ENCODE results near the gene KCNT1. TPM values are rescaled to one million over a fixed set of nuclear protein-coding genes. Genes with fewer than 3 reads are reported as not detected.

KCNT1 gene
- total RNA-seq, 1 experiment from 2014 or later = 0.68 TPM

DNA sequence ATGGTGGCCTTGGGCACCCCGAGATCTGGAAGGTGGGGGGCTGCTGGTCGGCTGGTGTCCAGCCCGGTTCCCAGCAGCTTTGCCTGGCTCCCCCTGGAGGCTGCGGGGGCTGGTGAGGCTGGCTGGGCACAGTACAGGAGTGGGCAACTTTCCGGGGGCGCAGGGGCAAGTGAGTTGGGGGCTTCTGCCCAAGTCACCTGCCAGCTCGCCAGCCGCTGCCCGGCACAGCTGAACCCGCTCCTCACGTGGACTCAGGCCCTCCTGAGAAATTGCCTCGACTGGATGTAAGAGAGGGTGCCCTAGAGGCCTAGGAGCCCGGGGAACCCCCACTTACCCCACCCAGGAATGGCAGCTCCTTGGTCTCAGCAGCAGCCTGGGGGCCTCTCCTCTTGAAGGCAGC is 15.4 kb downstream of the KCNT1 start:
- H3K79me2 ChIP-seq (ENCODE audit: insufficient read depth, low read length) = no peaks in the 10 kb centered on the region
- no peak for DNase-seq
- no peak overlapping the region for H4K91ac ChIP-seq (ENCODE audit: insufficient read length, low read depth, low read length)
- no peak overlapping the region for H3K18ac ChIP-seq (ENCODE audit: insufficient read length, low read depth, low read length)
- no peak overlapping the region for H3K4me3 Mint-ChIP-seq
- H3K4me1 ChIP-seq (ENCODE audit: insufficient read depth, low read length) = no peaks in the 10 kb centered on the region
- H3K9ac ChIP-seq (ENCODE audit: extremely low read depth, insufficient read length, low read length) = no peak overlapping the region
- no peak overlapping the region for H3K56ac ChIP-seq (ENCODE audit: insufficient read length, low read depth, low read length)
- no peak overlapping the region for H2BK12ac ChIP-seq (ENCODE audit: insufficient read length, low read depth, low read length)
- H3K23me2 ChIP-seq (ENCODE audit: insufficient read length, low read depth, low read length, poor library complexity, severe bottlenecking) = peaks cover 3% of the 10 kb centered on the region
- H3K9me3 Mint-ChIP-seq = no peaks in the 10 kb centered on the region
- TF ChIP-seq, protein P1, sequence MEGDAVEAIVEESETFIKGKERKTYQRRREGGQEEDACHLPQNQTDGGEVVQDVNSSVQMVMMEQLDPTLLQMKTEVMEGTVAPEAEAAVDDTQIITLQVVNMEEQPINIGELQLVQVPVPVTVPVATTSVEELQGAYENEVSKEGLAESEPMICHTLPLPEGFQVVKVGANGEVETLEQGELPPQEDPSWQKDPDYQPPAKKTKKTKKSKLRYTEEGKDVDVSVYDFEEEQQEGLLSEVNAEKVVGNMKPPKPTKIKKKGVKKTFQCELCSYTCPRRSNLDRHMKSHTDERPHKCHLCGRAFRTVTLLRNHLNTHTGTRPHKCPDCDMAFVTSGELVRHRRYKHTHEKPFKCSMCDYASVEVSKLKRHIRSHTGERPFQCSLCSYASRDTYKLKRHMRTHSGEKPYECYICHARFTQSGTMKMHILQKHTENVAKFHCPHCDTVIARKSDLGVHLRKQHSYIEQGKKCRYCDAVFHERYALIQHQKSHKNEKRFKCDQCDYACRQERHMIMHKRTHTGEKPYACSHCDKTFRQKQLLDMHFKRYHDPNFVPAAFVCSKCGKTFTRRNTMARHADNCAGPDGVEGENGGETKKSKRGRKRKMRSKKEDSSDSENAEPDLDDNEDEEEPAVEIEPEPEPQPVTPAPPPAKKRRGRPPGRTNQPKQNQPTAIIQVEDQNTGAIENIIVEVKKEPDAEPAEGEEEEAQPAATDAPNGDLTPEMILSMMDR (conservative IDR thresholded peaks at IDR 0.05) = no peak
- no peak overlapping the region for H2AK5ac ChIP-seq (ENCODE audit: insufficient read length, low read length)
- H2BK120ac ChIP-seq (ENCODE audit: low read depth, low read length, poor library complexity, severe bottlenecking) = no peak overlapping the region
- H3K27ac ChIP-seq (ENCODE audit: insufficient read length, low read depth, low read length) = no peak overlapping the region
- no peak overlapping the region for H2BK15ac ChIP-seq (ENCODE audit: low read depth, low read length)
- H2BK5ac ChIP-seq (ENCODE audit: insufficient read length, low read length) = no peak overlapping the region
- peaks cover 40% of the 10 kb centered on the region for H3K27me3 Mint-ChIP-seq (ENCODE audit: low read depth)
- H4K5ac ChIP-seq (ENCODE audit: insufficient read length, low read depth, low read length) = no peak overlapping the region
- no peak overlapping the region for H3K4me2 ChIP-seq (ENCODE audit: insufficient read depth, insufficient read length, low read length)
- H3K27me3 ChIP-seq (ENCODE audit: insufficient read depth, low read length) = peaks cover 6% of the 10 kb centered on the region; the same call in 1 of the 2 replicates
- no peak overlapping the region for H3K4ac ChIP-seq (ENCODE audit: low read depth, low read length)
- peaks cover 0 to 7% of the 10 kb centered on the region in 2 experiments; a peak in 2 of 4 replicates for H3K4me1 Mint-ChIP-seq
- H3K27ac Mint-ChIP-seq = no peak overlapping the region
- no peak overlapping the region for H3T11ph ChIP-seq (ENCODE audit: low read length)
- H2BK20ac ChIP-seq (ENCODE audit: low read depth, low read length, poor library complexity, severe bottlenecking) = no peak overlapping the region
- no peaks in the 10 kb centered on the region for H3K36me3 Mint-ChIP-seq (ENCODE audit: insufficient read depth in 1 of 3, low read depth in 3 of 3)
- no peak overlapping the region for H2AFZ ChIP-seq (ENCODE audit: low read length)
- H3K23ac ChIP-seq (ENCODE audit: insufficient read length, low read depth, low read length) = no peak overlapping the region
- no peak overlapping the region for H3K14ac ChIP-seq (ENCODE audit: insufficient read depth, low read length)
- no CpG with 5 or more reads among the region's 13 CpGs for WGBS (ENCODE audit: extremely low coverage, insufficient read length, low lambda C conversion rate)
- H4K20me1 ChIP-seq (ENCODE audit: control insufficient read depth, insufficient read depth, insufficient read length) = no peaks in the 10 kb centered on the region
- no peak overlapping the region for H4K8ac ChIP-seq (replicated peaks; ENCODE audit: insufficient read length, low read depth, low read length)
- no peaks in the 10 kb centered on the region for H3K79me1 ChIP-seq (ENCODE audit: insufficient read depth, low read depth, low read length, poor library complexity, severe bottlenecking)
- H3K9me3 ChIP-seq (ENCODE audit: control insufficient read depth, low read depth, low read length) = no peaks in the 10 kb centered on the region
